Naive B cell (primary cell): ENCODE data around the gene LRMDA. TPM values are rescaled to one million over a fixed set of nuclear protein-coding genes. Genes with fewer than 3 reads are reported as not detected.

Source experiments
- ATAC-seq, 2 donors: fragments of 150-1000 bp; cut with Tn5 transposase; 2 replicates each; pipeline ENCODE4 v1.10.0; 2021; ENCODE audit warnings: low read depth in 2 of 2, mild to moderate bottlenecking in 2 of 2, moderate library complexity in 2 of 2
- DNase-seq: peaks from one replicate; pipeline ENCODE4 v3.0.0; 2022
- H3K27ac Mint-ChIP-seq, 6 donors: one replicate each; pipeline ENCODE4 v1.8.0; 2020 to 2022; ENCODE audit warnings: mild to moderate bottlenecking in 6 of 6, mixed read lengths in 6 of 6, moderate library complexity in 5 of 6, inconsistent platforms in 2 of 6
- H3K27me3 Mint-ChIP-seq, 3 donors: one replicate each; pipeline ENCODE4 v1.8.0; 2021 to 2022; ENCODE audit warnings: mixed read lengths in 3 of 3, mild to moderate bottlenecking in 1 of 3
- H3K36me3 Mint-ChIP-seq, 2 donors: one replicate each; pipeline ENCODE4 v1.8.0; 2020 to 2022; ENCODE audit warnings: mixed read lengths in 2 of 2, inconsistent platforms in 1 of 2, mild to moderate bottlenecking in 1 of 2
- H3K4me1 Mint-ChIP-seq, 3 donors: one replicate each; pipeline ENCODE4 v1.8.0; 2020 to 2022; ENCODE audit warnings: mixed read lengths in 3 of 3, inconsistent platforms in 1 of 3, mild to moderate bottlenecking in 1 of 3, moderate library complexity in 1 of 3
- H3K4me3 Mint-ChIP-seq, 8 donors: one replicate each; pipeline ENCODE4 v1.8.0; 2020 to 2022; ENCODE audit warnings: mild to moderate bottlenecking in 8 of 8, mixed read lengths in 8 of 8, moderate library complexity in 8 of 8, inconsistent platforms in 2 of 8
- H3K9me3 Mint-ChIP-seq, 7 donors: one replicate each; pipeline ENCODE4 v1.8.0; 2020 to 2022; ENCODE audit warnings: mixed read lengths in 7 of 7, mild to moderate bottlenecking in 5 of 7, inconsistent platforms in 2 of 7, moderate library complexity in 1 of 7
- polyA plus RNA-seq, 6 donors: library from polyadenylated mRNA; unstranded; fragments of 300-500 nt; fragmentation: Illumina TruSeq; gene quantifications; one replicate each; pipeline ENCODE4 v1.2.3, GENCODE V29; 2021; ENCODE audit warnings: low read depth in 6 of 6

Gene LRMDA
- polyA plus RNA-seq, 6 donors from 2014 or later = 2.1 TPM; not detected in 5

- Mint-ChIP-seq H3K27me3 (no peaks in the 10 kb centered on the region), H3K9me3 (peaks cover 0 to 4% (median 0%) of the 10 kb centered on the region in 7 donors), H3K27ac (no peak overlapping the region), H3K36me3 (no peaks in the 10 kb centered on the region), H3K4me1 (no peaks in the 10 kb centered on the region), H3K4me3 (no peak overlapping the region)
- no peak for ATAC-seq
- no peak for DNase-seq
Observed at GRCh38 chr10:75987616-75988015, 556.2 kb downstream of the LRMDA start.

- H3K9me3 Mint-ChIP-seq = peaks cover 0 to 4% (median 0%) of the 10 kb centered on the region in 7 donors
- no peaks in the 10 kb centered on the region for H3K36me3 Mint-ChIP-seq
- no peaks in the 10 kb centered on the region for H3K4me1 Mint-ChIP-seq
- no peaks in the 10 kb centered on the region for H3K27me3 Mint-ChIP-seq
- no peak overlapping the region for H3K4me3 Mint-ChIP-seq
- DNase-seq = no peak
- no peak for ATAC-seq
- H3K27ac Mint-ChIP-seq = no peak overlapping the region
Observed at GRCh38 chr10:75994357-75995040, 563.1 kb downstream of the LRMDA start.

GRCh38 chr10:75995041-75995430, 563.6 kb downstream of the LRMDA start:
- no peak overlapping the region for H3K27ac Mint-ChIP-seq
- no peaks in the 10 kb centered on the region for H3K4me1 Mint-ChIP-seq
- H3K4me3 Mint-ChIP-seq = no peak overlapping the region
- DNase-seq (no peak), ATAC-seq (no peak)
- peaks cover 0 to 4% (median 0%) of the 10 kb centered on the region in 7 donors for H3K9me3 Mint-ChIP-seq
- H3K36me3 Mint-ChIP-seq = no peaks in the 10 kb centered on the region
- H3K27me3 Mint-ChIP-seq = no peaks in the 10 kb centered on the region

GRCh38 chr10:75995720-75996119, 564.3 kb downstream of the LRMDA start:
- H3K9me3 Mint-ChIP-seq = peaks cover 0 to 4% (median 0%) of the 10 kb centered on the region in 7 donors
- no peaks in the 10 kb centered on the region for H3K27me3 Mint-ChIP-seq
- no peaks in the 10 kb centered on the region for H3K4me1 Mint-ChIP-seq
- no peak for ATAC-seq
- H3K27ac Mint-ChIP-seq = no peak overlapping the region
- H3K36me3 Mint-ChIP-seq = no peaks in the 10 kb centered on the region
- H3K4me3 Mint-ChIP-seq = no peak overlapping the region
- DNase-seq = no peak

- H3K27me3 Mint-ChIP-seq = peaks cover 0 to 5% (median 0%) of the 10 kb centered on the region in 3 donors
- DNase-seq = no peak
- H3K4me1 Mint-ChIP-seq = no peaks in the 10 kb centered on the region
- no peaks in the 10 kb centered on the region for H3K36me3 Mint-ChIP-seq
- H3K9me3 Mint-ChIP-seq = peaks cover 0 to 3% (median 0%) of the 10 kb centered on the region in 7 donors
- no peak for ATAC-seq
- H3K4me3 Mint-ChIP-seq = no peak overlapping the region
- H3K27ac Mint-ChIP-seq = no peak overlapping the region
Observed at GRCh38 chr10:75999001-75999400, 567.6 kb downstream of the LRMDA start.

- ATAC-seq = no peak
- Mint-ChIP-seq H3K9me3 (peaks cover 0 to 3% (median 0%) of the 10 kb centered on the region in 7 donors), H3K4me1 (no peaks in the 10 kb centered on the region), H3K36me3 (no peaks in the 10 kb centered on the region), H3K27ac (no peak overlapping the region), H3K4me3 (no peak overlapping the region), H3K27me3 (peaks cover 0 to 5% (median 0%) of the 10 kb centered on the region in 3 donors)
- no peak for DNase-seq
Observed at GRCh38 chr10:75999515-76000209, 568.2 kb downstream of the LRMDA start.

- no peak for ATAC-seq
- H3K27me3 Mint-ChIP-seq = peaks cover 0 to 5% (median 0%) of the 10 kb centered on the region in 3 donors
- peaks cover 0 to 3% (median 0%) of the 10 kb centered on the region in 7 donors for H3K9me3 Mint-ChIP-seq
- H3K4me3 Mint-ChIP-seq = no peak overlapping the region
- no peak overlapping the region for H3K27ac Mint-ChIP-seq
- no peaks in the 10 kb centered on the region for H3K4me1 Mint-ChIP-seq
- H3K36me3 Mint-ChIP-seq = no peaks in the 10 kb centered on the region
- DNase-seq = no peak
Observed at GRCh38 chr10:76000550-76000949, 569.1 kb downstream of the LRMDA start.

GRCh38 chr10:76001019-76001418, 569.6 kb downstream of the LRMDA start:
- Mint-ChIP-seq H3K9me3 (peaks cover 0 to 3% (median 0%) of the 10 kb centered on the region in 7 donors), H3K36me3 (no peaks in the 10 kb centered on the region), H3K4me1 (no peaks in the 10 kb centered on the region), H3K27me3 (peaks cover 0 to 5% (median 0%) of the 10 kb centered on the region in 3 donors), H3K27ac (no peak overlapping the region), H3K4me3 (no peak overlapping the region)
- DNase-seq (no peak), ATAC-seq (no peak)

- Mint-ChIP-seq H3K4me3 (no peak overlapping the region), H3K4me1 (no peaks in the 10 kb centered on the region), H3K9me3 (peaks cover 0 to 3% (median 0%) of the 10 kb centered on the region in 7 donors), H3K27ac (no peak overlapping the region), H3K36me3 (no peaks in the 10 kb centered on the region), H3K27me3 (peaks cover 0 to 5% (median 0%) of the 10 kb centered on the region in 3 donors)
- ATAC-seq = no peak
- DNase-seq = no peak
Observed at GRCh38 chr10:76001461-76001860, 570.0 kb downstream of the LRMDA start.

- no peak for ATAC-seq
- Mint-ChIP-seq H3K27ac (no peak overlapping the region), H3K36me3 (no peaks in the 10 kb centered on the region), H3K27me3 (peaks cover 0 to 5% (median 0%) of the 10 kb centered on the region in 3 donors), H3K9me3 (peaks cover 0 to 3% (median 0%) of the 10 kb centered on the region in 7 donors), H3K4me3 (no peak overlapping the region), H3K4me1 (no peaks in the 10 kb centered on the region)
- DNase-seq = no peak
Observed at GRCh38 chr10:76002262-76002854, 570.9 kb downstream of the LRMDA start.

- DNase-seq (no peak), ATAC-seq (no peak)
- Mint-ChIP-seq H3K27ac (no peak overlapping the region), H3K27me3 (peaks cover 0 to 5% (median 0%) of the 10 kb centered on the region in 3 donors), H3K36me3 (no peaks in the 10 kb centered on the region), H3K9me3 (peaks cover 0 to 2% (median 0%) of the 10 kb centered on the region in 7 donors), H3K4me3 (peak overlapping the region in 1 of 8 donors; percentile 9), H3K4me1 (no peaks in the 10 kb centered on the region)
Observed at GRCh38 chr10:76007667-76008181, 576.3 kb downstream of the LRMDA start.

GRCh38 chr10:76009531-76009930, 578.1 kb downstream of the LRMDA start:
- Mint-ChIP-seq H3K4me1 (no peaks in the 10 kb centered on the region), H3K9me3 (peaks cover 0 to 2% (median 0%) of the 10 kb centered on the region in 7 donors), H3K36me3 (no peaks in the 10 kb centered on the region), H3K27ac (no peak overlapping the region), H3K4me3 (no peak overlapping the region), H3K27me3 (no peaks in the 10 kb centered on the region)
- ATAC-seq = no peak
- DNase-seq = no peak

- no peaks in the 10 kb centered on the region for H3K4me1 Mint-ChIP-seq
- H3K27ac Mint-ChIP-seq = peak overlapping the region in 1 of 6 donors; percentile 40
- H3K9me3 Mint-ChIP-seq = peaks cover 0 to 2% (median 0%) of the 10 kb centered on the region in 7 donors
- H3K27me3 Mint-ChIP-seq = no peaks in the 10 kb centered on the region
- no peaks in the 10 kb centered on the region for H3K36me3 Mint-ChIP-seq
- DNase-seq (no peak), ATAC-seq (no peak)
- H3K4me3 Mint-ChIP-seq = no peak overlapping the region
Observed at GRCh38 chr10:76010703-76011102, 579.3 kb downstream of the LRMDA start.
